K562 (cell line): Measurements from ENCODE around the gene NPEPL1. TPM values are rescaled to one million over a fixed set of nuclear protein-coding genes. Genes with fewer than 3 reads are reported as not detected.

Source experiments
- ATAC-seq: fragments of 200-7000 bp; cut with Tn5 transposase; 3 replicates; pipeline ENCODE4 v1.9.1; 2020; ENCODE audit warnings: moderate library complexity
- BruUV-seq: library from RNA; stranded (reverse); fragments of 400-500 nt; replicated peaks from 2 replicates; lab custom pipeline; 2021; lab: Mats Ljungman, UMichigan
- CTCF ChIA-PET: fragments of 300-600 bp; formaldehyde crosslinking; extraction: SDS; loops from one replicate; lab custom pipeline; 2021; ENCODE audit warnings: low intra/inter-chr PET ratio; lab: Yijun Ruan, JAX
- POLR2A ChIA-PET: fragments of 300-600, 350-650 bp; sonication (Branson Sonifier 250); formaldehyde crosslinking; extraction: SDS; loops from one replicate; lab custom pipeline; 2021; ENCODE audit warnings: antibody characterized with exemption, inconsistent platforms; lab: Yijun Ruan, JAX
- DNase-seq, 4 experiments: peaks; one replicate each; pipeline versions ENCODE4 v3.0.0 to v3.0.0-alpha.2; 2011 to 2018; ENCODE audit warnings: low spot score in 3 of 4, mixed read lengths in 3 of 4; ENCODE audit errors: extremely low read depth in 1 of 4
- FAIRE-seq: peaks from 2 replicates; lab custom pipeline; 2011; peaks lifted over from hg19 to GRCh38; lab: Jason Lieb, UNC
- H2AFZ ChIP-seq: 2 replicates; pipeline ENCODE4 v1.6.0; 2011; ENCODE audit warnings: low read depth, low read length, control low read depth, inconsistent platforms
- H3K27ac ChIP-seq: fragments of 200-600 bp; 3 replicates; pipeline ENCODE4 v1.8.0; 2011; ENCODE audit warnings: low read depth, mild to moderate bottlenecking, control low read depth, inconsistent platforms, low read length, moderate library complexity, mixed read lengths; ENCODE audit errors: extremely low read depth
- H3K27me3 ChIP-seq, 2 experiments: fragments of 300-600 bp in 1 of 2; 2 replicates in 1 of 2; 3 replicates in 1 of 2; pipeline versions ENCODE4 v1.6.0 to v1.8.0; 2011; ENCODE audit warnings: inconsistent platforms in 2 of 2, low read length in 2 of 2, mild to moderate bottlenecking in 1 of 2, mixed read lengths in 1 of 2, moderate library complexity in 1 of 2; ENCODE audit not compliant: control insufficient read depth in 2 of 2, insufficient read depth in 2 of 2
- H3K36me3 ChIP-seq: fragments of 300-600 bp; 3 replicates; pipeline ENCODE4 v1.8.0; 2011; ENCODE audit warnings: mild to moderate bottlenecking, low read length, inconsistent platforms; ENCODE audit not compliant: control insufficient read depth, insufficient read depth
- H3K4me1 ChIP-seq, 2 experiments: fragments of 200-600 bp in 1 of 2; replicated peaks in 1 of 2; 2 replicates in 1 of 2; 3 replicates in 1 of 2; pipeline versions ENCODE4 v1.5.1 to v1.8.0; 2011; ENCODE audit warnings: inconsistent platforms in 2 of 2, low read length in 2 of 2, mild to moderate bottlenecking in 1 of 2, mixed read lengths in 1 of 2, moderate library complexity in 1 of 2; ENCODE audit not compliant: control insufficient read depth in 2 of 2, insufficient read depth in 2 of 2
- H3K4me2 ChIP-seq: 2 replicates; pipeline ENCODE4 v1.6.1; 2011; ENCODE audit warnings: low read length, control low read depth, inconsistent platforms, mixed read lengths; ENCODE audit not compliant: insufficient read depth
- H3K4me3 ChIP-seq: fragments of 200-600 bp; sonication (generic), shearing (Covaris generic); 2 replicates; pipeline ENCODE4 v1.5.1; 2016; ENCODE audit warnings: control low read depth, inconsistent platforms
- H3K79me2 ChIP-seq: fragments of 200-600 bp; 3 replicates; pipeline ENCODE4 v1.8.0; 2011; ENCODE audit warnings: low read length, inconsistent platforms; ENCODE audit not compliant: control insufficient read depth, insufficient read depth
- H3K9ac ChIP-seq, 2 experiments: 2 replicates each; pipeline versions ENCODE4 v1.6.0 to v1.6.1; 2011; ENCODE audit warnings: low read depth in 2 of 2, low read length in 2 of 2, control low read depth in 1 of 2, inconsistent platforms in 1 of 2, mild to moderate bottlenecking in 1 of 2, mixed read lengths in 1 of 2; ENCODE audit not compliant: insufficient read depth in 1 of 2
- H3K9me1 ChIP-seq: one replicate; pipeline ENCODE4 v1.6.0; 2011; ENCODE audit warnings: inconsistent platforms, mild to moderate bottlenecking, low read length, moderate library complexity; ENCODE audit not compliant: control insufficient read depth, insufficient read depth
- H3K9me3 ChIP-seq: replicated peaks from 2 replicates; pipeline ENCODE4 v1.5.1; 2011; ENCODE audit warnings: low read depth, low read length, inconsistent platforms; ENCODE audit not compliant: control insufficient read depth, insufficient read depth
- H4K20me1 ChIP-seq: replicated peaks from 2 replicates; pipeline ENCODE4 v1.6.1; 2011; ENCODE audit warnings: low read length, inconsistent platforms, mixed read lengths; ENCODE audit not compliant: control insufficient read depth, insufficient read depth
- ELK3 ChIP-seq: fragments of 450-650 bp; formaldehyde crosslinking; IDR thresholded peaks from 2 replicates; pipeline ENCODE4 v1.4.0; 2020; ENCODE audit warnings: mild to moderate bottlenecking
- HMGN3 ChIP-seq: IDR thresholded peaks from 2 replicates; pipeline ENCODE4 v1.6.1; 2011; ENCODE audit warnings: borderline replicate concordance, low read depth, mild to moderate bottlenecking, mixed read lengths, low read length; ENCODE audit not compliant: insufficient read length; ENCODE audit errors: extremely low read depth
- HOMEZ ChIP-seq: fragments of 250-450 bp; sonication (Bioruptor Pico); IDR thresholded peaks from 2 replicates; pipeline ENCODE4 v1.4.0; 2020; ENCODE audit warnings: mild to moderate bottlenecking, moderate library complexity
- NR2C1 ChIP-seq, 2 experiments: fragments of 450-650 bp; IDR thresholded peaks; 2 replicates each; pipeline ENCODE4 v1.6.1; 2017; ENCODE audit warnings: mild to moderate bottlenecking in 2 of 2, antibody characterized with exemption in 1 of 2, inconsistent platforms in 1 of 2, missing compliant biosample characterization in 1 of 2, missing genetic modification characterization in 1 of 2
- PCBP2 ChIP-seq: fragments of 200-400 bp; formaldehyde crosslinking; IDR thresholded peaks from 2 replicates; pipeline ENCODE4 v1.6.1; 2018; ENCODE audit warnings: low read length, low read depth, mild to moderate bottlenecking, moderate library complexity; ENCODE audit not compliant: poor library complexity, severe bottlenecking
- SMAD4 ChIP-seq: fragments of 250-450 bp; sonication (Bioruptor Pico); conservative IDR thresholded peaks from 2 replicates; pipeline ENCODE4 v1.8.0; 2021; ENCODE audit warnings: inconsistent platforms, mild to moderate bottlenecking, moderate library complexity
- SMC3 ChIP-seq: conservative IDR thresholded peaks from 2 replicates; pipeline ENCODE4 v1.6.1; 2011; ENCODE audit warnings: low read depth, low read length, improper control_type of control experiment; ENCODE audit not compliant: insufficient read depth
- TAF1 ChIP-seq: IDR thresholded peaks from 2 replicates; pipeline ENCODE4 v1.6.1; 2011; ENCODE audit warnings: mild to moderate bottlenecking, low read length, moderate library complexity; ENCODE audit not compliant: insufficient read depth, control insufficient read depth, severe bottlenecking; ENCODE audit errors: extremely low read depth
- THRB ChIP-seq: fragments of 450-650 bp; formaldehyde crosslinking; conservative IDR thresholded peaks from 2 replicates; pipeline ENCODE4 v1.4.0; 2022; ENCODE audit warnings: mild to moderate bottlenecking, missing genetic modification characterization
- ZNF589 ChIP-seq: fragments of 200-800 bp; sonication (Bioruptor generic); IDR thresholded peaks from 2 replicates; pipeline ENCODE4 v1.6.1; 2016; ENCODE audit warnings: low read depth, missing genetic modification characterization, missing compliant biosample characterization
- ZSCAN32 ChIP-seq: fragments of 450-650 bp; formaldehyde crosslinking; IDR thresholded peaks from 2 replicates; pipeline ENCODE4 v1.4.0; 2020; ENCODE audit warnings: mild to moderate bottlenecking, moderate library complexity
- WGBS: fragments of 100-300 bp; shearing (Covaris generic); methylation state at CpG from one replicate; pipeline ENCODE4 v1.1.6; 2016; ENCODE audit warnings: low coverage, mixed read lengths; ENCODE audit not compliant: insufficient coverage; ENCODE audit errors: missing lambda C conversion rate; 5-methylcytosine and 5-hydroxymethylcytosine counted together
- in situ Hi-C: fragments of 300-500 bp; cut with MboI; formaldehyde crosslinking; loops from 4 replicates; pipeline ENCODE4 v1.15.0; 2018; ENCODE audit warnings: inconsistent platforms, mixed read lengths
- intact Hi-C: fragments of 100-400 bp; cut with micrococcal nuclease; formaldehyde crosslinking; loops from 2 replicates; pipeline ENCODE4 v1.14.2; 2022
- polyA plus RNA-seq, 8 experiments: library from polyadenylated mRNA; depleted of rRNA in 4 of 8; stranded (reverse) in 5 of 8; unstranded in 3 of 8; fragments of >200 nt; fragmentation: Nextera tagmentation in 2 of 8; fragmentation: Illumina TruSeq in 1 of 8; extraction: Ambion mirVana in 2 of 8; extraction: Trizol in 1 of 8; gene quantifications; 2 replicates each; pipeline versions ENCODE4 v1.2.1 to v1.2.3, GENCODE V29; 2011 to 2014; ENCODE audit warnings: inconsistent platforms in 1 of 8, missing spikeins in 1 of 8
- total RNA-seq, 7 experiments: library from RNA; depleted of rRNA in 6 of 7; stranded (reverse); fragments of >200 nt in 6 of 7; fragmentation: Illumina TruSeq in 2 of 7; extraction: Trizol in 2 of 7; gene quantifications; 2 replicates each; pipeline versions ENCODE4 v1.2.1 to v1.2.3, GENCODE V29; 2011 to 2021; ENCODE audit warnings: low replicate concordance in 1 of 7
- TF ChIP-seq, protein P1 (sequence below): fragments of 250-450 bp; sonication (Bioruptor Pico); IDR thresholded peaks from 2 replicates; pipeline ENCODE4 v1.4.0; 2020; ENCODE audit warnings: mild to moderate bottlenecking

The NPEPL1 gene
- total and polyA plus RNA-seq, 9 of the 15 experiments (the other 6 are each of a cell fraction or from before 2014, with no cell fraction given) = 0.04 to 5.6 (median 0.94) TPM

DNA sequence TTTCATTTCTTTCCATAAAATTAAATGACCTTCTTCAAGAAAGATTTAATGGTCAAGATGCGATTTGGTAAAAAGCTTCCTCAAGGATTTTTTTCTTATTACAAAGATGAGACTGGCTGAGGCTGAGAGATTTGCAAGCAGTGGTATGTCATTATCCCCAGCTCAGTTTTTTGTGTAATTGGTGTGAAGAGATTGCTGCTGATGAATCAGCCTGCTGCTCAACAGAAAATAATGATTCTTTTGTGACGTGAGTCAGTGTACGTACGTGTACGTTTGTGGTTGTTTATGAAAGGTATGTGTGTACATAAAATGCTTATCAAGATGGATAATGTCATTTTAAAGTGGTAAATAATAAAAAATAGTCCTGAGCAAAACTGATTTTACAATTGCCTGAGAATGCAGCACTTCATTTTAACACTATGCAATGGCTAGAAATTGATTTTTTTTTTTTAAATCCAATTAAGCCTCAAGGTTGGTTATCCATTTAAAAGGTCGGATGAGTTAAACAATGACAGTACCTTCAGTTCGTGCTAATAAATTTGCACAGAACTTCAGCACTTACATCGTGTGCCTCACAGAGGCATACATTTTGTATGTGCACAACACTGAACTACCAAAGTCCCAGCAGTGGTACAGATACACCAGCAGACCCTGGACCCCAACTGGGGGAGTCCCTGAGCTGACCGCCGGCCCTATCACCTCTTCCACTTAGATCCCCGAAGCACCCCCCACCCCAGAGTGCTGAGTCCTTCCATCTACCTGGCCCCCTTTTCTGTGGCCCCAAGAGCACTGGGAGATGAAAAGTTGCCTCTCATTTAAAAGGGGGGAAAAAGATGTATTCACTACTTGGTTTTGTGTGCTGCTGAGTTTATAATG, 9.7 kb upstream of the NPEPL1 start (continued):
- TF ChIP-seq HOMEZ (CRISPR knock-in tag) (no peak), PCBP2 (no peak)
- TF ChIP-seq, protein P1, sequence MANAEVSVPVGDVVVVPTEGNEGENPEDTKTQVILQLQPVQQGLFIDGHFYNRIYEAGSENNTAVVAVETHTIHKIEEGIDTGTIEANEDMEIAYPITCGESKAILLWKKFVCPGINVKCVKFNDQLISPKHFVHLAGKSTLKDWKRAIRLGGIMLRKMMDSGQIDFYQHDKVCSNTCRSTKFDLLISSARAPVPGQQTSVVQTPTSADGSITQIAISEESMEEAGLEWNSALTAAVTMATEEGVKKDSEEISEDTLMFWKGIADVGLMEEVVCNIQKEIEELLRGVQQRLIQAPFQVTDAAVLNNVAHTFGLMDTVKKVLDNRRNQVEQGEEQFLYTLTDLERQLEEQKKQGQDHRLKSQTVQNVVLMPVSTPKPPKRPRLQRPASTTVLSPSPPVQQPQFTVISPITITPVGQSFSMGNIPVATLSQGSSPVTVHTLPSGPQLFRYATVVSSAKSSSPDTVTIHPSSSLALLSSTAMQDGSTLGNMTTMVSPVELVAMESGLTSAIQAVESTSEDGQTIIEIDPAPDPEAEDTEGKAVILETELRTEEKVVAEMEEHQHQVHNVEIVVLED (CRISPR knock-in tag) = no peak

GRCh38 chr20:58684291-58684690, 8.3 kb upstream of the NPEPL1 start:
- Histone ChIP-seq H3K9ac (no peak overlapping the region), H3K4me3 (no peak overlapping the region), H3K4me2 (no peak overlapping the region), H3K4me1 (no peaks in the 10 kb centered on the region), H3K9me1 (no peaks in the 10 kb centered on the region), H3K79me2 (no peaks in the 10 kb centered on the region), H2AFZ (no peak overlapping the region), H3K27ac (no peak overlapping the region), H3K27me3 (no peaks in the 10 kb centered on the region), H3K36me3 (peaks cover 11% of the 10 kb centered on the region; the same call in 1 of the 3 replicates), H4K20me1 (no peaks in the 10 kb centered on the region), H3K9me3 (no peaks in the 10 kb centered on the region)
- in situ Hi-C loops = no loop called here
- ChIA-PET CTCF (no interaction called here), POLR2A (interaction anchor here (1.0 kb wide), 1 partner anchor 10 kb away, joined by 4 read pairs; no protein-coding TSS in a partner anchor)
- no TSS peak for BruUV-seq
- FAIRE-seq = no peak
- DNase-seq = no peak
- WGBS = 95% methylated on average over 2 of the region's 2 CpGs
- intact Hi-C loops = no loop called here
- no peak for ATAC-seq
- TF ChIP-seq NR2C1 (IDR thresholded peaks at IDR 0.05) = no peak
- TF ChIP-seq NR2C1 (tag; IDR thresholded peaks at IDR 0.05) = no peak
- no peak for TF ChIP-seq ZNF589 (CRISPR knock-in tag)
- no peak for TF ChIP-seq ZSCAN32 (CRISPR knock-in tag)
- TF ChIP-seq TAF1 = no peak
- TF ChIP-seq THRB (CRISPR knock-in tag) = no peak
- no peak for TF ChIP-seq HMGN3
- TF ChIP-seq SMAD4 (CRISPR knock-in tag) = no peak
- no peak for TF ChIP-seq SMC3
- TF ChIP-seq ELK3 (CRISPR knock-in tag) = no peak
